Uterus (tissue), 2 donors: ENCODE data around the gene RASGRP1.

Source experiments
- CTCF ChIP-seq, 4 experiments: fragments of 200-600 bp in 2 of 4; fragments of 450-650 bp in 2 of 4; sonication (generic) in 2 of 4; IDR thresholded peaks; one replicate each; pipeline ENCODE4 v1.5.1; 2016 to 2019; ENCODE audit warnings: antibody characterized with exemption in 4 of 4, mild to moderate bottlenecking in 2 of 4, moderate library complexity in 1 of 4
- POLR2A ChIP-seq, 2 donors: fragments of 450-650 bp; IDR thresholded peaks; one replicate each; pipeline ENCODE4 v1.6.1; 2016; ENCODE audit warnings: antibody characterized with exemption in 2 of 2, mild to moderate bottlenecking in 1 of 2, moderate library complexity in 1 of 2

- TF ChIP-seq CTCF (IDR thresholded peaks at IDR 0.05) = no peak
- TF ChIP-seq POLR2A (IDR thresholded peaks at IDR 0.05) = no peak
Observed at GRCh38 chr15:38526158-38526557, 38.5 kb downstream of the RASGRP1 start.
